Measurements from ENCODE around the gene ISYNA1. TPM values are rescaled to one million over a fixed set of nuclear protein-coding genes. Genes with fewer than 3 reads are reported as not detected.

Gene ISYNA1
- total RNA-seq, 1 donor: 7.8 TPM

- H3K4me3 ChIP-seq (ENCODE audit: low read length): no peak overlapping the region
- H3K9me3 ChIP-seq (ENCODE audit: low read depth, low read length): no peaks in the 10 kb centered on the region
- peaks cover 68% of the 10 kb centered on the region for H3K4me1 ChIP-seq (ENCODE audit: insufficient read depth, low read length)
- no peaks in the 10 kb centered on the region for H3K27me3 ChIP-seq (ENCODE audit: insufficient read depth, low read length)
Observed at GRCh38 chr19:18473706-18474087, 35.8 kb upstream of the ISYNA1 start.

GRCh38 chr19:18473003-18473705 lies 35.2 kb upstream of the ISYNA1 start:
- H3K4me1 ChIP-seq (ENCODE audit: insufficient read depth, low read length): peaks cover 67% of the 10 kb centered on the region
- H3K27me3 ChIP-seq (ENCODE audit: insufficient read depth, low read length): no peaks in the 10 kb centered on the region
- H3K4me3 ChIP-seq (ENCODE audit: low read length): no peak overlapping the region
- no peaks in the 10 kb centered on the region for H3K9me3 ChIP-seq (ENCODE audit: low read depth, low read length)

- no peak overlapping the region for H3K4me3 ChIP-seq (ENCODE audit: low read length)
- H3K27me3 ChIP-seq (ENCODE audit: insufficient read depth, low read length): no peaks in the 10 kb centered on the region
- H3K4me1 ChIP-seq (ENCODE audit: insufficient read depth, low read length): peaks cover 44% of the 10 kb centered on the region
- H3K9me3 ChIP-seq (ENCODE audit: low read depth, low read length): no peaks in the 10 kb centered on the region
Observed at GRCh38 chr19:18470787-18471186, 32.9 kb upstream of the ISYNA1 start.

GRCh38 chr19:18469069-18469846 lies 31.3 kb upstream of the ISYNA1 start:
- Histone ChIP-seq H3K27me3 (ENCODE audit: insufficient read depth, low read length) (no peaks in the 10 kb centered on the region), H3K4me1 (ENCODE audit: insufficient read depth, low read length) (peaks cover 36% of the 10 kb centered on the region), H3K4me3 (ENCODE audit: low read length) (no peak overlapping the region), H3K9me3 (ENCODE audit: low read depth, low read length) (no peaks in the 10 kb centered on the region)

GRCh38 chr19:18468517-18468916 lies 30.6 kb upstream of the ISYNA1 start:
- H3K9me3 ChIP-seq (ENCODE audit: low read depth, low read length): no peaks in the 10 kb centered on the region
- no peaks in the 10 kb centered on the region for H3K27me3 ChIP-seq (ENCODE audit: insufficient read depth, low read length)
- H3K4me3 ChIP-seq (ENCODE audit: low read length): no peak overlapping the region
- H3K4me1 ChIP-seq (ENCODE audit: insufficient read depth, low read length): peaks cover 30% of the 10 kb centered on the region

GRCh38 chr19:18467978-18468377 lies 30.0 kb upstream of the ISYNA1 start:
- no peaks in the 10 kb centered on the region for H3K9me3 ChIP-seq (ENCODE audit: low read depth, low read length)

GRCh38 chr19:18466354-18466753 lies 28.4 kb upstream of the ISYNA1 start:
- Histone ChIP-seq H3K27me3 (ENCODE audit: insufficient read depth, low read length) (no peaks in the 10 kb centered on the region), H3K9me3 (ENCODE audit: low read depth, low read length) (no peaks in the 10 kb centered on the region), H3K4me1 (ENCODE audit: insufficient read depth, low read length) (peaks cover 30% of the 10 kb centered on the region), H3K4me3 (ENCODE audit: low read length) (no peak overlapping the region)

More at GRCh38 chr19:18467978-18468377, 30.0 kb upstream of the ISYNA1 start:
- no peaks in the 10 kb centered on the region for H3K27me3 ChIP-seq (ENCODE audit: insufficient read depth, low read length)
- no peak overlapping the region for H3K4me3 ChIP-seq (ENCODE audit: low read length)
- H3K4me1 ChIP-seq (ENCODE audit: insufficient read depth, low read length): peaks cover 30% of the 10 kb centered on the region

- no peak overlapping the region for H3K4me3 ChIP-seq (ENCODE audit: low read length)
- peaks cover 30% of the 10 kb centered on the region for H3K4me1 ChIP-seq (ENCODE audit: insufficient read depth, low read length)
- H3K9me3 ChIP-seq (ENCODE audit: low read depth, low read length): no peaks in the 10 kb centered on the region
- no peaks in the 10 kb centered on the region for H3K27me3 ChIP-seq (ENCODE audit: insufficient read depth, low read length)
Observed at GRCh38 chr19:18465964-18466339, 28.0 kb upstream of the ISYNA1 start.

GRCh38 chr19:18465214-18465963 lies 27.5 kb upstream of the ISYNA1 start:
- no peak overlapping the region for H3K4me3 ChIP-seq (ENCODE audit: low read length)
- no peaks in the 10 kb centered on the region for H3K9me3 ChIP-seq (ENCODE audit: low read depth, low read length)
- no peaks in the 10 kb centered on the region for H3K27me3 ChIP-seq (ENCODE audit: insufficient read depth, low read length)
- peaks cover 27% of the 10 kb centered on the region for H3K4me1 ChIP-seq (ENCODE audit: insufficient read depth, low read length)

GRCh38 chr19:18464646-18465045 lies 26.7 kb upstream of the ISYNA1 start:
- Histone ChIP-seq H3K4me3 (ENCODE audit: low read length) (no peak overlapping the region), H3K4me1 (ENCODE audit: insufficient read depth, low read length) (peaks cover 19% of the 10 kb centered on the region), H3K9me3 (ENCODE audit: low read depth, low read length) (no peaks in the 10 kb centered on the region), H3K27me3 (ENCODE audit: insufficient read depth, low read length) (no peaks in the 10 kb centered on the region)

GRCh38 chr19:18461471-18461870 lies 23.5 kb upstream of the ISYNA1 start:
- no peaks in the 10 kb centered on the region for H3K9me3 ChIP-seq (ENCODE audit: low read depth, low read length)
- H3K4me3 ChIP-seq (ENCODE audit: low read length): no peak overlapping the region
- H3K27me3 ChIP-seq (ENCODE audit: insufficient read depth, low read length): no peaks in the 10 kb centered on the region
- H3K4me1 ChIP-seq (ENCODE audit: insufficient read depth, low read length): peaks cover 7% of the 10 kb centered on the region

- peaks cover 7% of the 10 kb centered on the region for H3K4me1 ChIP-seq (ENCODE audit: insufficient read depth, low read length)
- no peak overlapping the region for H3K4me3 ChIP-seq (ENCODE audit: low read length)
- H3K27me3 ChIP-seq (ENCODE audit: insufficient read depth, low read length): no peaks in the 10 kb centered on the region
- no peaks in the 10 kb centered on the region for H3K9me3 ChIP-seq (ENCODE audit: low read depth, low read length)
Observed at GRCh38 chr19:18460900-18461299, 23.0 kb upstream of the ISYNA1 start.

GRCh38 chr19:18457483-18458331 lies 19.8 kb upstream of the ISYNA1 start:
- H3K4me1 ChIP-seq (ENCODE audit: insufficient read depth, low read length): no peaks in the 10 kb centered on the region
- no peaks in the 10 kb centered on the region for H3K27me3 ChIP-seq (ENCODE audit: insufficient read depth, low read length)
- H3K4me3 ChIP-seq (ENCODE audit: low read length): no peak overlapping the region
- no peaks in the 10 kb centered on the region for H3K9me3 ChIP-seq (ENCODE audit: low read depth, low read length)

- Histone ChIP-seq H3K4me3 (ENCODE audit: low read length) (no peak overlapping the region), H3K4me1 (ENCODE audit: insufficient read depth, low read length) (no peaks in the 10 kb centered on the region), H3K27me3 (ENCODE audit: insufficient read depth, low read length) (no peaks in the 10 kb centered on the region), H3K9me3 (ENCODE audit: low read depth, low read length) (no peaks in the 10 kb centered on the region)
Observed at GRCh38 chr19:18456974-18457373, 19.0 kb upstream of the ISYNA1 start.
